Superior temporal gyrus (tissue), 1 donor: ENCODE measurements around the gene MYOD1.

Experiments used
- DNase-seq: peaks from one replicate; pipeline ENCODE4 v3.0.0-alpha.2; 2016; ENCODE audit errors: extremely low spot score

Gene MYOD1

GRCh38 chr11:17734986-17735817, 15.8 kb downstream of the MYOD1 start:
- DNase-seq: no peak

DNA sequence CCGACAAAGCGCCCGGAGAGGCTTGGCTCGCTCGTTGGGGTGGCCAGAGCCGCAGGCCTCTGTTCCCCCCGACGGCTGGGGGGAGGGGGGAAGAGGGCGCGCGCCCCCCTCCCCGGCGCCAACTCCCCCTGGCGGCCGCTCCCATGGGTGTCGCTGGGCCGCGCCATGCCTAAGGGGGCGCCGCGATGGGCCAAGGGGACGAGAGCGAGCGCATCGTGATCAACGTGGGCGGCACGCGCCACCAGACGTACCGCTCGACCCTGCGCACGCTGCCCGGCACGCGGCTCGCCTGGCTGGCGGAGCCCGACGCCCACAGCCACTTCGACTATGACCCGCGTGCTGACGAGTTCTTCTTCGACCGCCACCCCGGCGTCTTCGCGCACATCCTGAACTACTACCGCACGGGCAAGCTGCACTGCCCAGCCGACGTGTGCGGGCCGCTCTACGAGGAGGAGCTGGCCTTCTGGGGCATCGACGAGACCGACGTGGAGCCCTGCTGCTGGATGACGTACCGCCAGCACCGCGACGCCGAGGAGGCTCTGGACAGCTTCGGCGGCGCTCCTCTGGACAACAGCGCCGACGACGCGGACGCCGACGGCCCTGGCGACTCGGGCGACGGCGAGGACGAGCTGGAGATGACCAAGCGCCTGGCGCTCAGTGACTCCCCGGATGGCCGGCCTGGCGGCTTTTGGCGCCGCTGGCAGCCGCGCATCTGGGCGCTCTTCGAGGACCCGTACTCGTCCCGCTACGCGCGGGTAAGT, 16.6 kb downstream of the MYOD1 start:
- no peak for DNase-seq

- no peak for DNase-seq
Measured at GRCh38 chr11:17736579-17736893, 17.2 kb downstream of the MYOD1 start.

DNA sequence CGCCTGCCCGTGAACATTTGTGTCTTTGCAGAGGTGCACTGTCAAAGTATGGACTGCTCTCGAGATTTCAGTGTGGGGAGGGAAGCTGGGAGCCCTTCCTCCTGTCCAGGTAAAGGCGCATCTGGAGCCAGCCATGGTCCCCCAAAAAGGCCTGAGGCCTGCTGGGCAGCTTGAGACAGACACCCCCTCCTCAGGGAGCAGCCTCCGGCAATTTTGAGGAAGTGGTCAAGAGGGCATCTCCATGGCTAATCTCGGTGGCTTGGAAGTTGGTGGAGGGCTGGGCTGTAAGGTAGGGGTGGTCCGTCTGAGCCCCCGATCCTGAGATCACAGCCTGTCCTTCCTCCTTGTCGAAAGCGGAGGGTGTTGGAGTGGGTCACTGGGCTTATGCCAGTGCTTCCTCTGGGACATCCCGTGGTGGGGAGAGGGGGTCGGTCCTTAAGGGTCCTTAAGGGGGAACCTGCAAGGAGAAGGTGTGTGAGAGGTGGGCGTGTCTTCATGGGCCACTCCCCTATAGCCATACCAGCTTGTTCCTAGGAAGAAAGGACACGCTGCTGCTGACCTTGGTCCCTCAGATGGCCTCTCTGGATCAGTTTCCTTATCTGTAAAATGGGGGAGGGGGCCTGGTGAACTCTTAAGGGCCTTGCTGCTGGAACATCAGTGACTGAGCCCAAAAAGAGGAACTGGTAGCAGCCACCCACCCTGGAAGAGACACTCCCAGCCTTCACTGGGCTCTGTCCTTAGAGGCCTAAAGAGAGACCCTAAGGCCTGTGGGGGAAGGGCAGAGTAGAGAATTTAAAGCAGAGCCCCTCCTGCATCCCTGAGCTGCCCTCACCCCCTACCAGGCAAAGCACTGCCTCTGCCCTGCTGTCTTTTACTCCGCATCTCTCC, 17.8 kb downstream of the MYOD1 start:
- no peak for DNase-seq

- DNase-seq: no peak
Measured at GRCh38 chr11:17738151-17738973, 19.0 kb downstream of the MYOD1 start.

- no peak for DNase-seq
Measured at GRCh38 chr11:17739945-17740338, 20.6 kb downstream of the MYOD1 start.

GRCh38 chr11:17740649-17741235, 21.4 kb downstream of the MYOD1 start:
- DNase-seq: no peak

DNA sequence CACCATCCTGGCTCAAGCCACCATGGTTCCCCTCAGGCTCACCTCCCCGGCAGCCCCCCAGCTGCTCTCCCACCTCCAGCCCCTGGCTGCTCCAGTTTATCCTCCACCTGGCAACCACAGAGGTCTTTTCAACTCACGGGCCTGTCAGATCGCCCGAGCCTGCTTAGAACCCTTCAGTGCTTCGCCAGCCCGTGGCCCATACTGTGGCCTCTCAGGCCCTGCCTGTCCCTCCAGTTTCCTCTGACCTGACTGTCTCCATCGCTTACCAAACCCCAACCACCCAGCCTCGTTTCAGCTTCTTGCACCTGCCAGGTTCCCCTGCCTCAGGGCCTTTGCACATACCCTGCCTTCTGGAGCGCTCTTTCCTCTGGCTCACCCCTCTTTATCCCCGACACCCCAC, 22.1 kb downstream of the MYOD1 start:
- no peak for DNase-seq

- no peak for DNase-seq
Measured at GRCh38 chr11:17742019-17742418, 22.6 kb downstream of the MYOD1 start.

GRCh38 chr11:17743026-17743807, 23.8 kb downstream of the MYOD1 start:
- no peak for DNase-seq

DNA sequence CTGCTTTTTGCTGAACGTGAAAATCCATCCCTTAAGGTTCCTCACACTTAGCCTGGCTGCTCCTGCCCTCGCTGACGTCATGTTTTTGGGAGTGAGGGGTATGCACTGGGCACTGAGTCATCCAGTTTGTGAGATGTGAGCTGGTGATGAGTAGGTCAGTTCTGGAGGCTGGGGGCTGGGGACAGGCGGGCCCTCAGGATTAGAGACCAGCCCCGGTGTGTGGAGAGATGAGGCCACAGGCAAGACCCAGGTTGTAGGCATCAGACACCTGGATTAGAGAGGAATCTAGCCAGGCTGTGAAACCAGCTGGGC, 24.4 kb downstream of the MYOD1 start:
- no peak for DNase-seq

DNA sequence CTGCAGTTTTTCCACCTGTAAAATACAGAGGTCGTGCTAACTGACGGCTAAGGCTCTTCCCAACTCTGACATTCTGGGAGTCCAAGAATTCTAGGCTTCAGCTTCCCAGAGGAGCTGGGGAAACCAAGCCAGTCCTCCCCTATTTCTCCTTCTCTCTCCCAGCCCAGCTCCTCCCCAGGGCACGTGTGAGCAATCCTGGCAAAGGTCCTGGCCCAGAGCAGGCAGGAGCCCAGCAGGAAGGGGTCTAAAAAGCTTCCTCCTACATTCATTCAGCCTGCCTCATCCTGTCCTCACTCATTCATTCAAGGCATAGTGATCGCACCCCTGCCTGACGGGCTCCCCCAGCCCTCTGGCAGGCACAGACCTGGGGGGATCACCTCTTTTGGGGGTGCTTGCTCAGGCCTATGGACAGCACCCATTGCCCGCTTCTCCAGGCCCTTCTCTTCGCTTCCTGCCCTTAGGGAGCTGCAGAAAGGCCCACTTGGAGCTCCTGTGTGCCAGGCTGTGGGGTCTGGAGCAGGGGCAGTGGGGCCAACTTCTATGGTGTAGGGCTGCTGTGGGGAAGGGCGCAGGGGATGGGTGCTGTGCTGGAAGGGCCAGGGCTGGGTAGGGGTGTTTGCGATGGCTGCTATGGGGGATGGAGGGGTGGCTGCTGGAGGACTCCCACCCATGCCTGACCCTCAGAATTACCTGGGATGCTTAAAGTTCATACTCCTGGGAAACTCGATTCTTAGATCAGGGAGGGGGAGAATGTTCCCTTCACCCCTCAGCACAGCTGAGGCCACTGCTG, 25.0 kb downstream of the MYOD1 start:
- DNase-seq: no peak

- DNase-seq: no peak
Measured at GRCh38 chr11:17745023-17745772, 25.8 kb downstream of the MYOD1 start.

DNA sequence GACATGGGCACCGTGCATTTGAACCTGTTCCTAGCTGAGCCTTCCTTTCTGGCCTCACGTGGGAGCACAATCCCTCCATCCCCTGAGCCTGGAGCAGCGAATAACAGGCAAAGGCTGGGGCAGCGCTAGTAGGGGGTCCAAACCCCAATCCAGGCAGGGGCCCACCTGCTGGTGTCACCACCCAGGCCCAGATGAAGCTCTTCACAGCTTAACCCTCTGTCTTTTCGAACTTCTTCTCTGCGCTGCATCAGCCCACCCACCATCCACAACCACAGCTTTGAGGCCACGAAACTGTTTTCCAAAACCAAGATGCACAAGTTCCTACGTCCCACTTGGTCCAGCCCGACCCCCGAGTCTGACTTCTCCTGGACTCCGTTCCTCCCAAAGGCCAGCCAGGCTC, 26.7 kb downstream of the MYOD1 start:
- DNase-seq: no peak

GRCh38 chr11:17747131-17747955, 28.0 kb downstream of the MYOD1 start:
- DNase-seq: no peak

GRCh38 chr11:17748044-17748443, 28.7 kb downstream of the MYOD1 start:
- DNase-seq: no peak

- DNase-seq: no peak
Measured at GRCh38 chr11:17748761-17749721, 29.7 kb downstream of the MYOD1 start.
